ENCODE measurements around the gene GPR152.

GPR152 gene

GRCh38 chr11:67453816-67454732 lies 1.5 kb upstream of the GPR152 start:
- no peaks in the 10 kb centered on the region for H3K9me3 ChIP-seq (ENCODE audit: severe bottlenecking)
- H3K27me3 ChIP-seq (ENCODE audit: insufficient read depth, low read depth, severe bottlenecking), result no peaks in the 10 kb centered on the region
- H3K4me3 ChIP-seq (ENCODE audit: low read depth, low read length), result no peak overlapping the region
- TF ChIP-seq CTCF (IDR thresholded peaks at IDR 0.05; ENCODE audit: low read depth, low read length), result no peak
- H3K27ac ChIP-seq, result peak overlapping the region; percentile 48
- no peak for DNase-seq
- H3K36me3 ChIP-seq, result no peaks in the 10 kb centered on the region

- no peak overlapping the region for H3K27ac ChIP-seq
- H3K36me3 ChIP-seq, result no peaks in the 10 kb centered on the region
- H3K27me3 ChIP-seq (ENCODE audit: insufficient read depth, low read depth, severe bottlenecking), result no peaks in the 10 kb centered on the region
- H3K4me3 ChIP-seq (ENCODE audit: low read depth, low read length), result no peak overlapping the region
- TF ChIP-seq CTCF (IDR thresholded peaks at IDR 0.05; ENCODE audit: low read depth, low read length), result no peak
- H3K9me3 ChIP-seq (ENCODE audit: severe bottlenecking), result no peaks in the 10 kb centered on the region
- DNase-seq, result no peak
Observed at GRCh38 chr11:67451658-67451976, 912 bp downstream of the GPR152 start.

- Histone ChIP-seq H3K27ac (no peak overlapping the region), H3K27me3 (ENCODE audit: insufficient read depth, low read depth, severe bottlenecking) (no peaks in the 10 kb centered on the region), H3K9me3 (ENCODE audit: severe bottlenecking) (no peaks in the 10 kb centered on the region), H3K4me3 (ENCODE audit: low read depth, low read length) (no peak overlapping the region), H3K36me3 (no peaks in the 10 kb centered on the region)
- no peak for DNase-seq
- TF ChIP-seq CTCF (IDR thresholded peaks at IDR 0.05; ENCODE audit: low read depth, low read length), result no peak
Observed at GRCh38 chr11:67450796-67451657, 1.5 kb downstream of the GPR152 start.

- no peaks in the 10 kb centered on the region for H3K36me3 ChIP-seq
- H3K4me3 ChIP-seq (ENCODE audit: low read depth, low read length), result no peak overlapping the region
- no peaks in the 10 kb centered on the region for H3K27me3 ChIP-seq (ENCODE audit: insufficient read depth, low read depth, severe bottlenecking)
- no peak for TF ChIP-seq CTCF (IDR thresholded peaks at IDR 0.05; ENCODE audit: low read depth, low read length)
- no peaks in the 10 kb centered on the region for H3K9me3 ChIP-seq (ENCODE audit: severe bottlenecking)
- no peak for DNase-seq
- H3K27ac ChIP-seq, result no peak overlapping the region
Observed at GRCh38 chr11:67449116-67449844, 3.2 kb downstream of the GPR152 start.

GRCh38 chr11:67448220-67448609 lies 4.3 kb downstream of the GPR152 start:
- Histone ChIP-seq H3K4me3 (ENCODE audit: low read depth, low read length) (no peak overlapping the region), H3K36me3 (no peaks in the 10 kb centered on the region), H3K27ac (no peak overlapping the region), H3K9me3 (ENCODE audit: severe bottlenecking) (no peaks in the 10 kb centered on the region), H3K27me3 (ENCODE audit: insufficient read depth, low read depth, severe bottlenecking) (no peaks in the 10 kb centered on the region)
- no peak for TF ChIP-seq CTCF (IDR thresholded peaks at IDR 0.05; ENCODE audit: low read depth, low read length)
- no peak for DNase-seq

Data from WERI-Rb-1 (cell line).